Islet precursor cell (in vitro differentiated cells): Measurements from ENCODE around the gene HPCAL1.

Experiments used
- DNase-seq: peaks from one replicate; pipeline ENCODE4 v3.0.0-alpha.2; 2018

The HPCAL1 gene

DNA sequence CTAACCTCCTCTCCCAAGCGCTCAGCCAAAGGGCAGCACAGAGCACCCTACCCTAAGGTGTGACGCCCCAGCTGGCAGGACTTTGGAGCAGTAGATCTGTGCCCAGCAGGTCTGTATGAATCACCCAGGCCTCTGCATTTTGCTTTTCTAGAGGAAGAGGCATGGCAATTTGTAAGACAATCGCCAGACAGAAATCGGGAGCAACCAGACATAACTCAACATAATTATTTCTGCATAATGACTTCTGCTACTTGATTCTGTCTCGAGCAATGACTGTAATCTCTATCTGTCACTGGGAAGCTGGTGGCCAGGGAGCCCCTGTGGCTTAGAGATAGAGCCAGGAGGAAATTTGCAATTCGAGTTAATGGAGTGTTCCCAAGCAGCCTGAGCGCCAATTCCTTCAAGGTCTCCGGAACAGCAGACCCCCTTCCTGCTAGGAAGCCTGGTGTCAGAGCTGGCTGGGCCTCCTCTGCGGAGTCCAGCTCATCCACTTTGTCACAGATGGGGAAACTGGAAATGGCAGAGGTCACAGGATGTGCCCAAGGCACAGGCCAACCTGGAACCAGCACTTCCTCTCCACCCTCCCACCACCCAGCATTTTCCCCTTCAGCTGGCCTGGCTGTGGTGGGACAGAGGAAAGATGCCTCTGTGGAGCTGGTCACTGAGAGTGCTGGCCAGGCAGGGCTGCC lies 90.4 kb downstream of the HPCAL1 start:
- DNase-seq = no peak

DNA sequence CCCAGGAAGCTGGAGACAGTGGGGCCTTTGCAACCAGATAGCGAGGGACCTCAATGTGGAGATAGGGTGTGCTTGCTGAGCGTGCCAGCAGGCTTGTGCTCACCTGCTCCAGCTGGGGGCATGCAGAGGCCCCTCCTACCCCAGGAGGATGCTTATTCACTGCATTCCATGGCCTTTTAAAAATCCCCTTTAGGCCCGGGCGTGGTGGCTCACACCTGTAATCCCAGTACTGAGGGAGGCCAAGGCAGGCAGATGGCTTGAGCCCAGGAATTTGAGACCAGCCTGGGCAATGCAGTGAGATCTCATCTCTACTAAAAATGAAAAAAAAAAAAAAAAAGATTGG lies 90.9 kb downstream of the HPCAL1 start:
- DNase-seq = no peak

DNA sequence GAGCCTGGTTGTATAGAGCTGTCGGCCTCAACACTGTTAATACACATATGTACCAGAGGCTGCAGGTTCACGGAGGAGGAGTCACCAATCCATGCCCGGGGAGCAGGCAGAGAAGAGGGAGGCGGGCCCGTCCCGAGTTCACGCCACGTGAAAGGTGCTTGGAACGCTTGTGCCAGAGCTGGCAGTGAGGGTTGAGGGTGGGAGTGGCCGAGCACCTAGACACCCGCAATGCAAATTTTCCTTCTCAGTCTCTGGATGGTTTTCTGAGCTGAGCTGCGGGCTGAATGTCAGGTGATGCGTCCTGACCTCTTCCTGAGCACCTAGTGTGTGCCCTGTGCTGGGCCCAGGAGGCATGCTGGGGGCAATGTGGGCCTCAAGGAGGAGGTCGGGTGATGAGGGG lies 93.2 kb downstream of the HPCAL1 start:
- DNase-seq = no peak

DNA sequence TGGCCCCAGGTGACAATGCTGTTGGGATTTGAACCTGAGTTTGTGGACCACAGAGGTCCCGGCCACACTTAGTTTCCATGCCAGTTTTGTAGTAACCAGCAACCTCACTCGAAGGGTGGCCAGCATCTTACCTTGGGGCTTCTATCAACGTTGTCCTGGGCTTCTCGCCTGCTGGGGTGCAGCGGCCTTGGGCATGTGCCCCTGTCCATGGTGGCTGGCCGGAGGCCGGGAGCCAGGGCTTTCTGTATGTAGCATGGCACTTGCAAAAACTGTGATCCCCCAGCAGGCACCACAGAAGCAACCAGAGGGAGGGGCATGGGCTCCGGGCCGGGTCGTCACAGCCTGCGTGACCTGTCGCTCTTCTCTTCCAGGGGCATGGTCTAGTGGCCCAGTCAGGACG lies 93.8 kb downstream of the HPCAL1 start:
- no peak for DNase-seq

DNA sequence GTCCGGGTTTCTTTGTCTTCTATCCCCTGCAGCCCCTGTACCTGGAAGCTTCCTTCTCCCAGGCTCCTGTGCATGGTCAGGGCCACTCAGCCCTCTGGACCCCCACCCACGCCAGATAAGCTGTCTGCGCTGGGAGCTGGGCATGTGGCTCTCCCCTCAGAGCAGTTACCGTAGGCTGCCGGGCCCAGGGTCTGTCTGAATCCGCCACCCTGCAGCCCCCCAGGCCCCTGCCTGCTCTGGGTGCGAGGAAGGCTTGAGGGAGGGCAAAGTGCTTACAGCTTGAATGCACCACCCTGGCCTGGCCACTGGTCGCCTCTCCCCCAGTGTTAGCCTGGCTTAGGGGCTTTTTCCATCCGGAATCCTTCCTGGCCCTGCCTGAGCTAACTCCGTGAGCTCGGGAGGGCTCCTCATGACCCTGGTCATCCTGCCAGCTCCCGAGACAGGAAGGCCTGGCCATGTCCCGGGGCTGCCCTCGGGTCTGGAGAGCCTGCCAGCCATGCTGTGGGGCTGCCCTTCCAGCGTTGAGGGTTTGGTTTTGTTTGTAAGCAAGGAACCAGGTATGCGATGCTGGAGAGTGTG lies 94.7 kb downstream of the HPCAL1 start:
- DNase-seq = no peak

DNA sequence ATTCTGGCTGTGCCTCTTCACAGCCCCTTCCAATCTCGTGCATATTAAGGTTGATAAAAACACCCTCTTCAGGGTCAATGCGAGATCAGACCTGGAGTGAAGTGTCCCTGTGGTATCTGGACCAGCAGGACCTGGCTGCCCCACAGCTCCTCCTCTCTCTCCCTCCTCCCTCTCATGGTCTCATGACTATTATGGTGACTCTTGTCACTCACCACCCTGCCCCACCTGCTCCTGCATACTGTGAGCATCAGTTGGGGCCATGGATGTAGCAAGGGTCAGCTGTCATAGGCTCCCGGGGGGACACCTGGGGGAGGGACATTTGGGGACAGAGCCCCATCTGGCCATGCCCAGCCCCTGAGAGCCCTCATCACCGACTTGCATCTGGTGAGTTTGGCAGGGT lies 95.2 kb downstream of the HPCAL1 start:
- DNase-seq = no peak

DNA sequence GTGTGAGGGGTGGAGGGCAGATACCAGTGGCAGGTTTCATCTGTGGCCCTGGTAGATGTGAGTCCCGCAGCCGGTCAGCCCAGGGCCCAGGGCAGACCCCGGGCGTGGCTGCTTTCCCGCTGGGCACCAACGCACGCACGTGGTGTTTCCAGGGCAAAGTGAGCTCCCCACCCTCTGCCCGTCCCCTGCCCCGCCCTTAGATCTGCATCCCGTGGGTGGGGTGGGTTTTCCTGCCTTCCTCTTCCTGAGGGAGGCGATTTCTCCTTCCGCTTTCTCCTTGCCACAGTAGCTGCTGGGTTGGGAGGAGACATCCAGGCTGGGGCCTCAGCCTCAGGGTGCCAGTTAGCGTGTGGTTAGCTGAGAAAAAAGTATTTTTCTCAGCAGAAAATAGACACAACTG lies 95.8 kb downstream of the HPCAL1 start:
- DNase-seq = no peak

DNA sequence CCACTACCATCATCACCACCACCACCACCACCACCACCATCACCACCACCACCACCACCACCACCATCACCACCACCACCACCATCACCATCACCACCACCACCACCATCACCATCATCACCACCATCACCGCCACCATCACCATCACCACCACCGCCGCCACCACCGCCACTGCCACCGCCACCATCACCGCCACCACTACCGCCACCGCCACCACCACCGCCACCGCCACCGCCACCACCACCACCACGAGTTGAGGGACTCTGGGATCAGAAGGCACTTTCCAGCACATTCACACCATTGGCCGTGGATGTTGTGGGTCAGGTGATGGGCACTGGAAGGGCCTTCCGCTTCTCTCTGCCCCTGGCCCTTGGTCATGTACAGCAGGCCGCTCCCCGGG lies 96.7 kb downstream of the HPCAL1 start:
- DNase-seq = no peak

DNA sequence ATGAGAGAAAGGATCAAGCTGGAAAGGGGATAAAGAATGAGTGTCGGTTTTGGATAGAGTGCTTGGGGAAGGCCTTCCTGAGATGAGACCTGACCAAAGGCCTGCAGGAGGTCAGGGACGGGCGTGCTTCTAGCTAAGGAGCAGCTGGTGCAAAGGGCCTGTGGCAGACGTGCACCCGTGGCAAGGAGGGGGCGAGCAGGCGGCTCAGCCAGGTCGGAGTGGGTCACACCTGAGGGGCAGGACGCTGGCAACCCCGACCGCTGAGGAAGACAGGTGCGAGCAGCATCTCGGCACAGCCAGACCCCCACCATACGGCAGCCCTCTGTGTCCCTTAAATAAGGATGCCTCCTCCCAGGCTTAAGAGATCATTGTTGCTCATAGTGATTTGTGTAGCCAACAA lies 97.3 kb downstream of the HPCAL1 start:
- no peak for DNase-seq

DNA sequence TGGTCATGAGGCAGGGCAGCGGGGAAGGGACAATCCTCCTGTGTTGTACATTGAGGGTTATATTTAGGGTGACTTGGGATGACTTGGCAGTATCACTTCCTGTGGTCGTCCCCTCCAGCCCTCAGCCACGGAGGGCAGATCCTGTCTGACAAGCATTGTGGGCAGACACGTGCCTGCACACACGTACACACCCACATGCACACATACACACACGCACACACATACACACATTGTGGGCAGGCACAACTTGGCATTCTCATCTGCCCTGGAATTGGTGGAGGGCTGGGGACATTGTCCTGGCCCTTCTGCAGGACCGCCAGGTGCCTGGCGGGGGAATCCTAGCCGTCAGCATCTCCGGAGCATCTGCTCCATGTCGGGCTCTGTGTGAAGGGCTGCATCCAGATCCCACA lies 97.9 kb downstream of the HPCAL1 start:
- DNase-seq = no peak

DNA sequence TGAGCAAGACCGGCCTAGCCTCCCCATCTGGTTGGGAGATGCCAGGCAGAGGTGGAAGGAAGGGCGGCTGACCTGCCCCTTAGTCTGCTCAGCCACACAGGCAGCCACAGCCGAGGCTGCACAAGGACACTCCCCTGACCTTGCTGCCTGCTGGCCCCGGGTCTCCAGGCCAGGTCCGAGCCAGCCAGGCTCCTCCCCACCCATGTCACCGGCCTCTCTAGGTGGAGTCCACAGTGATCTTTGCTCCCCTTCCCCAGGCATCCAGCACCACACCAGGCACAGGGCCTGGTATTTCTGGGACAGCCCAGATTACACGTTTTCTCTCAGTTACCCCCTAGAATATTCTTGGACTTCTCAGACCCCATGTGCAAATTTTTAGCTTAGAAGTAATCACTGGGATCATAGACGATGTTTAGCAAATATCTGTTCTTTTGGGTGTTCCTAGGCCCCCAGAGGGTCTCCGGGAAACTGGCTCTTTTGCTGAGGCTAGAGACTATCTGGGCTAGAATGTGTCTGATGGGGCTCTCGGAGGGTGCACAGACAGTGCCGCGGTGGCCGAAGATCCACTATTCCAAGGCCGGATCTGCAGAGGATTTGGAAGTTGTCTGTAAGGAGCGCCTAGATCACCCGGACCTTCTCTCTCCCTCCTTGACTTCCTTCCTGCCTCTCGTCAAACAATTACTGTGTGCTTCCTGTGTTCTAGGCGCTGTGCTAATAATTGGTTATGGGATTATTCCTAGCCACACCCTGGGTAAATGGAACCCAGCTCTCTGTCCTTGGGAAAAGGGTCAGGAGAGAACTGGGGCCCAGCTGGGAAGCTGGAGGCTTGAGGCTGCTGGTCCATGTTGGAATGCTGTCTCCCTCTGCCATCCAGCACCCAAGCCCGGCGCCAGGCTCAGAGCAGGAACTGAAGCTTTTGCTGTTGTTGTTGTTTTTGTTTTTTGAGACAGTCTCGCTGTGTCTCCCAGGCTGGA lies 98.6 kb downstream of the HPCAL1 start:
- no peak for DNase-seq

DNA sequence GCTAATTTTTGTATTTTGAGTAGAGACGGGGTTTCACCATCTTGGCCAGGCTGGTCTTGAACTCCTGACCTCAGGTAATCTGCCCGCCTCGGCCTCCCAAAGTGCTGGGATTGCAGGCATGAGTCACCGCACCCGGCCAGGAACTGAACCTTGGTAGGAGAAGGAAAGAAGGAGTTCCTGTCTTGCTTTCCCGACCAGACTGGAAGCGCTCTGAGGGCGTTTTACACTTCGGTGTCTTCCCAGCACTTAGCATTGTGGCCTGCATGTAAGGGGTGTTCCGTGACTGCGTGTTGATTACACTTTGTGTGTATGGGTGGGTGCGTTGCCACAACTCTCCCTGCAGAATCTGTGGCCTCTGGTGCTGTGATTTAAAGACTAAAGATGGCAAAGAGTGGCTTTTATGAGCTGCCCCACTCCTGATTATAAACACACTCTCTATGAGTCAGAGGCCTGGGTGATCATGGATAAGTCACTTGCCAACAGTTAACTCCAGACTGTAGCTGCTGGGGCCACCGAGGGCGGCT lies 99.4 kb downstream of the HPCAL1 start:
- DNase-seq = no peak

DNA sequence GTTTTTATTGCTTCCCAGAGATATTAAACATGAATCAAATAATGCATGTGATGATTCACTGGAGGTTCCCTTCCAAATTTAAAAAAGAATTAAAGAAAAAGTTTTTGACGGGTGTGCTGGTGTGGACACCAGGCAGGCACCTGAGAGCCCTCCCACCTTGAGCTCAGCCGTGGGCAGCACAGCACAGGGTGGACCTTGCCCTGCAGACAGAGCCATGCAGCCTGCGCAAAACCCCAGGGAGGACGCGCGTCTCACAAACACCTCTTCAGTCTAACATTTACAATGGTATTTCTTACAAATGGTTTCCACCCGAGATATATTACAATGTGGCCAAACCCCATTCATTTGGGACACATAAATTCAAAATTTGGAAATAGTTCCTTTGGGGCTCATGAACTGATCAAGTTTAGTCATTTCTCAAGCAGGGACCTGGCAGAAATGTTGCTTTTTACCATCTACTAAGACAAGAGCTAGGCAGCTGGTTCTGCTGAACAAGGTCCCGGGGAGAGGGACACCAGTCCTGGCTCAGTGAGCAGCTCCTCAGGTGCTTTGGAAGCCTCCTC lies 100.0 kb downstream of the HPCAL1 start:
- DNase-seq = no peak

DNA sequence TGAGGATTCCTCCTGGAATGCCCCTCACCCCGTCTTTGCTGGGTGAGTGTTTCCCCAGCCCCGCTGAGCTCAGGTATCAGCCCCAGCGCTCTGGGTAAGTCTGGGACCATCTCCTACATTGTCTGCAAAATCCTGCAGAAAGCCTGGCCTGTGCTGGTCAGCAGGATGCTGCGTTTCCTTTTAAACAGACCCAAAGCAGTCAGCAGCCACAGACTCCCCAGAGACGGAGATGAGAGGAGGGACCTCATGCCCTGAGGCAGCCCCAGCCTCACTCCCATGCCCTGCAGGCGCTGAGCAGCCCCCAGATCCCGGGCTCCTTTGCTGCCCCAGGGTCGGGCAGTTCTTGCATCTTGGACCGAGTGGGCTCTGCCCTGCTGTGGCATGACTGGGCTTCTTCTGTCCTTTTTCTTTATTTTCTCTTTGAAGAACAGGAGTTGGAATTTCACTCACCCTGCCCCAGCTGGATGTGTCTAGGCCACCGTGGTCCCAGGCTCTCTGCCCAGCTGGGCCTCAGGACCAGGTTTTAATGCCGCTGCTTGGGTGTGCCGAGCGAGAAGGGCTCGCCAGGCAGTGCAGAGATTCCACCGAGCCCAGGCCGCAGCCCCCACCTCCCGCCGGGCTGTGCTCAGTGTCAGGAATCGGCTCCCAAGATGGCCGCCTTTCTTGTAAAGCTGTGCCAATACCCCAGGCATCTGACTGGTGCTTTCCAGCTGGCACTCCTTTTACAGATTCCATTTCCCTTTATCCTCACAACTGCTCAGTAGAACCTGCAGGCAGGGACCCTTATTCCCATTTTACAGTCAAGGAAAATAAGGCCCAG lies 101.8 kb downstream of the HPCAL1 start:
- no peak for DNase-seq

DNA sequence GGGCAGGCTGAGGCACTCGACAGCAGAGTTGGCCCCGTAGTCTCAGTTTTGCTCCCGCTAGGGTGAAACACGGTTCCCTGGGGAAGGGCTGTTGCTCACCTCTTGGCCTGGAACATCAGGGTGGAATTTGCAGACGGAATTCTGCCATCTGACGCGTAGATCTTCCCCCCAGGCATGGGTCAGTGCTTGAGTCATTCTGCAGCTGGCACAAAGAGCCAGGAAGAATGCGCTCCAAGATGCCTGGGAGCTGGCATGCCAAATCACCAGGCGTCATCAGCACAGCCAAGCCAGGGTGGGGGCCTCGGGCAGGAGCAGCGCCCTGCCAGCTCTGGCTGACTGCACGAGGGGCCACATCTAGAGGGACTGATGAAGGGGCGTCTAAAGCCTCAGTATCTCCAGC lies 102.7 kb downstream of the HPCAL1 start:
- no peak for DNase-seq

DNA sequence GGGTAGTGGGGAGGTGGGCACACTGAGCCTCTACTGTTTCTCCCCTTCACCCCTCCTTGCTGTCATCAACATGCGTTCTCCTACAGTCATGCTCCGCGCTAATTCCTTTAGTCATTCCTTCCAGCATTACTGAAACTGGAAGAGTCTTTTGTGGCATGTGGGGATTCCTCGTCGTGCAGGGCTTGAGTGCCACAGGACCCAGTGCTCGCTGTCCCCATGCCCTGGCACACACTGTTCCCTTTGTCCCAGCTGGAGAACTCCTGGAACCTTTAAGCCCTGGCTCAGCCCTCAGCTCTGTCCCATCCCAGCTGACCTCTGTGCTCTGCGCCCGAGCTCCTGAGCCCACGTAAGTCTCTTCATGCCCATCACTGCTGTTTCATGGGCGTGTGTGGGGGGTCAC lies 103.3 kb downstream of the HPCAL1 start:
- DNase-seq = no peak

DNA sequence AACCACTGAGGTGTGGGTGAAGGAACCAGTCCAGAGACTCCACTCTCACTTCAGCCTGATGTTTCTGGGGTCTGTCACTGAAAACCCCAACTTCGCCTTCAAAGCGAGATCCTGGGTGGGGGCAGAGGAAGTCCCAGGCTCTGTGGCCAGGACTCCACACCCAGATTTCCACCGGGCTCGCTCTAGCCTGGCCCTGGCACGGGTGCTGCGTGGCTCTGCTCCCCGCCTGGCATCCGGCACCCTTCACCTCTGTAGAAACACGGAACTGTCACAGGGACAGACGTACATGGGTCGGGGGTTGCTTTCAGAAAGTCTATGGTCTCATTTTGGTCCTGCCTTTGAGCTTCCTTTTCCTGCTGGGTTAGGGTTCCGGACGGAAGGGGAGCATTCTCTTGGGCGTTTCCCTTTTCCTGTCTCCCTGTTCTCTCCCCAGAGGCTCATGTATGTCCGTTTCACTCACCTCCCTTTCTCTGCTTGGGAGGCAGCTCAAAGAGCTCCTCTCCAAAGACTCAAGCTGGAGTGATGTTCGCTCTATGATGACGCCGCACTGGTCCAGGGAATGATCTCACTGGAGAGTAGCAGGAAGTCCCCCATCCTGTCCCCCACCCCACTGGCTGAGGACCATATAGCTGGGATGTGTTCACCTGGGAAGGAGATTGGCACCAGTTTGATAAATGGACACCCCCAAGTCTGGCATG lies 103.9 kb downstream of the HPCAL1 start:
- DNase-seq = no peak

DNA sequence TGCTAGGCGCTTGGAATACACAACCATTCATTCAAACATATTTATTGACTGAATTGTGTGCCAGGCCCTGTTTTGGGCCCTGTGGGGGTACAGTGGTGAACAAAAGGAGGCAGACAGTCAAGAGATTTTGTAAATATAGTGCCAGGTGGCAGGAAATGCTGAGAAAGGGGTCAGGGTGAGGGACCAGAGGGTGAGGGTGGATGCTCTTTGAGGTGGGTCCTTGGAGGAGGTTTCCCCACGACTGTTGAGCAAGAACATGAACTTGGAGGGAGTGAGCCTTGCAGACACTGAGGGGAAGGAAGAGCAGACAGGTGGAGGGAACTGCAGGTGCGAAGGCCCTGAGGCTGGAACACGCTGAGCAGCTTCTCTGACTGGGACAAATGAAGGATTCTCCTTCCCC lies 104.7 kb downstream of the HPCAL1 start:
- DNase-seq = no peak

DNA sequence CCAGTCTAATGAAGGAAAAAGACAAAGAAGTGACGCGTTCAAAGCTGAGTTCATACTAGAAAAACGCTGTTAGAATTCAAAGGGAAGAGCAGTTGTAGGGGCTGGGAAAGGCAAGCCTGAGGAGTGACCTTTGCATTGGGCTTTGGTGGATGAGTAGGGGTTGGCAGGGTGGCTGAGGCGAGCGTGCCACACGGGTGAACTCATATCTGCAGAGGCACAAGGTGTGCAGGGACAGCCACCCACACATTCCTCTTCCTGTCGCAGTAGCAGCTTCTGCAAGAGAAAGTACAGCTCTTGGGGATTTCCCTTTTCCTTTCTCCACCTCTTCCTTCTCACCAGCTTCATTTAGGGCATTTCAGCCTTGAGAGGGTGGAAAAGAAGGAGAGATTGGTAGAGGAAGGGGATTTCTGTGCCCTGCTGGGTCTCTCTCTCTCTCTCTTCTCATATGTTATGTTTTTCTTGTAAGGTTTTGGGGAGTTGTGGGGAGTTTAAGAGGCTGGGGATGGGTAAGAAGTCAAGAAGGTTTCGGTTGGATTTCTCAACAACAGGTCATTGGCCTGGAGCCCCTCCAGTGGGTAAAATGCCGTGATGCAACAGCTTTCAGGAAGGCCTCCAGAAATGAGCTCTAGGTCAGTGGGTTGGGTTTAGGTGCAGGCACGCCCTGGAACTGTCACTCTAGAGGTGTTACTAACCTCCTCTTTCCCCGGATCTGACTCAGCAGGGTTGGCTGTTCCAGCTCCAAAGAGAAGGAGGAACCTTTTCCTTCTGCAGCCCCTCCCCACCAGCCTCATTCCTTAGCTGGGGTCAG lies 105.3 kb downstream of the HPCAL1 start:
- peak; percentile 86 for DNase-seq

DNA sequence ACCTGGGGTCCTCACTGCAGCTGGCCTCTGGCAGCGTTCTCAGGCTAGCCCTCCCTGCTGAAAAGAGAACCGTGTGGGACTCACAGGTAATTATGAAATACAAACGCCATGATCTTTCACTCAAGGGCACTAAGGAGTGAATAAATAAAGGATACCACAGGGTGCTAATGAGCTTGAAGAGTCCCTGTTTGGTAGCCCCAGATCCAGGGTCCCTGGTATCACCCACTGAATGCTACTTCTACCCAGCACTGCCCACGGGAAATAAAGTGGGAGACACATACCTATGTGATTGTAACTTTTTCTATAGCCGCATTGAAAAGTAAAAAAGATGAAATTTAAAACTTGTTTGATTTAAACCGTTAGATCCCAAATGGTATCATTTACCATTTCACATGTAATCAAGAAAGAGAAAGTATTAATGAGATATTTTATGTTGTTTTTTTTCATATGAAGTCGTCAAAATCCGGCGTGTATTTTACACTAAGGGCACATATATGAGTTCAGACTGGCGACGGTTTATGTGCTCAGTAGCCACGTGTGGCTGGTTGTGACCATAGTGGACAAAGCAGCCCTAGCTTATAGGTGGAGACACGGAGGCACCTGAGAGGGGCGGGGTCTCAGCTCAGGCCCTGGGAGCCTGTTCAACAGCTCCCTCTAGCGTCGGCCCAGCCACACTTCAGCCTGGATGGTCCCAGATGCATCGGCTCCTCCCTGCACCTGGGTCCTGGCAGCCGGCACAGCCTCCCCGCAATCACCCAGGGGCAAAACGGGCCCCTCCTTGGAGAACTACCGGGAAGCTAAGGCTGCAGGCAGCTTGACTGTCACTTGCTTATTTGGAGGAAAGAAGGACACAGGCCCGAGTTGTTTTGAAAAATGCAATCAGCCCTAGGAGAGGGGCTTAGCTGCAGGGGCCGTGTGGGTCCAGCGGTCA lies 106.2 kb downstream of the HPCAL1 start:
- DNase-seq = peak; percentile 93
